PC-9 (cell line): Measurements from ENCODE around the gene PADI1. TPM values are rescaled to one million over a fixed set of nuclear protein-coding genes. Genes with fewer than 3 reads are reported as not detected.

Experiments
- BruUV-seq: library from RNA; stranded (reverse); fragments of 400-500 nt; replicated peaks from 2 replicates; lab custom pipeline; 2021; lab: Mats Ljungman, UMichigan
- CTCF ChIA-PET: fragments of 300-600 bp; sonication (Branson Sonifier 250); formaldehyde crosslinking; loops from one replicate; lab custom pipeline; 2022; ENCODE audit warnings: antibody characterized with exemption; lab: Charles Lee
- POLR2A ChIA-PET: fragments of 300-600 bp; sonication (Branson Sonifier 250); formaldehyde crosslinking; loops from one replicate; lab custom pipeline; 2022; ENCODE audit warnings: antibody characterized with exemption; ENCODE audit not compliant: unreplicated experiment; lab: Charles Lee
- DNase-seq, 2 experiments: peaks; one replicate each; pipeline versions ENCODE4 v3.0.0 to v3.0.0-alpha.2; 2015 to 2022; ENCODE audit warnings: mixed read lengths in 1 of 2
- H2AFZ ChIP-seq: fragments of 200-600 bp; sonication (generic); 2 replicates; pipeline ENCODE4 v1.8.1; 2017; ENCODE audit warnings: antibody characterized with exemption
- H3F3A ChIP-seq: fragments of 200-600 bp; sonication (generic); 2 replicates; pipeline ENCODE4 v1.8.1; 2017; ENCODE audit warnings: antibody characterized with exemption, mild to moderate bottlenecking, low read depth; ENCODE audit not compliant: insufficient read depth
- H3K27ac ChIP-seq: fragments of 200-600 bp; sonication (generic); 2 replicates; pipeline ENCODE4 v1.6.1; 2016; ENCODE audit warnings: mixed run types
- H3K27me3 ChIP-seq: fragments of 200-600 bp; sonication (generic); 2 replicates; pipeline ENCODE4 v1.6.1; 2016; ENCODE audit warnings: low read depth, mixed run types; ENCODE audit not compliant: insufficient read depth
- H3K36me3 ChIP-seq: fragments of 200-600 bp; sonication (generic); 2 replicates; pipeline ENCODE4 v1.6.1; 2016; ENCODE audit warnings: low read depth, mixed run types
- H3K4me1 ChIP-seq: fragments of 200-600 bp; sonication (generic); replicated peaks from 2 replicates; pipeline ENCODE4 v1.6.1; 2016; ENCODE audit warnings: mixed run types; ENCODE audit not compliant: insufficient read depth
- H3K4me2 ChIP-seq: fragments of 200-600 bp; sonication (generic); 2 replicates; pipeline ENCODE4 v1.6.1; 2017; ENCODE audit warnings: mixed run types
- H3K4me3 ChIP-seq: fragments of 200-600 bp; sonication (generic); 2 replicates; pipeline ENCODE4 v1.6.1; 2016; ENCODE audit warnings: mixed run types
- H3K79me2 ChIP-seq: fragments of 200-600 bp; sonication (generic); 2 replicates; pipeline ENCODE4 v1.6.1; 2017; ENCODE audit warnings: low read depth, mixed run types
- H3K9me2 ChIP-seq: fragments of 200-600 bp; sonication (generic); 2 replicates; pipeline ENCODE4 v1.8.1; 2017; ENCODE audit warnings: mild to moderate bottlenecking; ENCODE audit not compliant: insufficient read depth
- H3K9me3 ChIP-seq: fragments of 200-600 bp; sonication (generic); 2 replicates; pipeline ENCODE4 v1.8.1; 2016; ENCODE audit warnings: low read depth; ENCODE audit not compliant: insufficient read depth
- H4K20me1 ChIP-seq: fragments of 200-600 bp; sonication (generic); 2 replicates; pipeline ENCODE4 v1.8.1; 2017; ENCODE audit not compliant: insufficient read depth
- CTCF ChIP-seq: fragments of 200-600 bp; sonication (generic); conservative IDR thresholded peaks from 2 replicates; pipeline ENCODE4 v1.6.1; 2017; ENCODE audit warnings: mixed run types, antibody characterized with exemption, mild to moderate bottlenecking, moderate library complexity
- EZH2 ChIP-seq: fragments of 200-600 bp; sonication (generic); IDR thresholded peaks from 2 replicates; pipeline ENCODE4 v1.8.0; 2017; ENCODE audit warnings: antibody characterized with exemption, low read depth
- intact Hi-C: fragments of 100-400 bp; cut with micrococcal nuclease; formaldehyde crosslinking; loops from one replicate; pipeline ENCODE4 v1.10.0; 2022; ENCODE audit not compliant: unreplicated experiment
- total RNA-seq: library from RNA; stranded (reverse); gene quantifications from 2 replicates; pipeline ENCODE4 v1.2.3, GENCODE V29; 2021

The PADI1 gene
- total RNA-seq, 1 experiment from 2014 or later = 28.3 TPM

- Histone ChIP-seq H3K79me2 (peaks cover 15% of the 10 kb centered on the region; the same call in 1 of the 2 replicates), H3K36me3 (no peaks in the 10 kb centered on the region), H4K20me1 (no peaks in the 10 kb centered on the region), H3F3A (peaks cover 76% of the 10 kb centered on the region), H3K27ac (peak overlapping the region; percentile 100), H3K4me2 (0 out of 2 replicates have a peak overlapping the region, but pooled peaks have one; percentile 61), H3K9me3 (no peaks in the 10 kb centered on the region), H2AFZ (no peak overlapping the region), H3K9me2 (no peaks in the 10 kb centered on the region), H3K4me3 (no peak overlapping the region), H3K27me3 (no peaks in the 10 kb centered on the region), H3K4me1 (peaks cover 94% of the 10 kb centered on the region)
- TF ChIP-seq EZH2 = no peak
- TF ChIP-seq CTCF = no peak
- DNase-seq = no peak
- no TSS peak for BruUV-seq
- intact Hi-C loops = loop anchor here (10.0 kb wide), 1 partner anchor 276 kb away; no protein-coding TSS in a partner anchor
- POLR2A ChIA-PET = interaction anchor here (0.7 kb wide), 1 partner anchor 25 kb away, joined by 8 read pairs; no protein-coding TSS in a partner anchor
- CTCF ChIA-PET = no interaction called here
These were observed 25.9 kb downstream of the PADI1 start for GRCh38 chr1:17230671-17231310.

- ChIA-PET CTCF (no interaction called here), POLR2A (interaction anchor here (0.6 to 2.4 kb wide), 10 partner anchors 18 to 1398 kb away, joined by 4 to 17 read pairs (median 8); no protein-coding TSS in a partner anchor)
- peaks cover 92% of the 10 kb centered on the region for H3K4me1 ChIP-seq
- peak overlapping the region; percentile 80 for H3K4me2 ChIP-seq
- H3K36me3 ChIP-seq = no peaks in the 10 kb centered on the region
- peaks cover 66% of the 10 kb centered on the region for H3F3A ChIP-seq
- H3K9me2 ChIP-seq = no peaks in the 10 kb centered on the region
- intact Hi-C loops = loop anchor here (1.0 to 10.0 kb wide), 4 partner anchors 18 to 278 kb away; no protein-coding TSS in a partner anchor
- BruUV-seq = TSS peak; percentile 96
- DNase-seq = peak in 1 of 2 experiments; percentile 96
- no peaks in the 10 kb centered on the region for H3K27me3 ChIP-seq
- no peak overlapping the region for H2AFZ ChIP-seq
- no peaks in the 10 kb centered on the region for H4K20me1 ChIP-seq
- TF ChIP-seq CTCF = no peak
- no peak for TF ChIP-seq EZH2
- peaks cover 7% of the 10 kb centered on the region; the same call in 1 of the 2 replicates for H3K79me2 ChIP-seq
- peak overlapping the region; percentile 100 for H3K27ac ChIP-seq
- H3K4me3 ChIP-seq = peak overlapping the region; percentile 48; the same call in 1 of the 2 replicates
- no peaks in the 10 kb centered on the region for H3K9me3 ChIP-seq
These were observed 28.1 kb downstream of the PADI1 start for GRCh38 chr1:17232759-17233661.
